ENCODE data around the gene CHRM1.

- TF ChIP-seq CTCF (IDR thresholded peaks at IDR 0.05; ENCODE audit: insufficient read depth, low read length): no peak
- TF ChIP-seq POLR2AphosphoS5 (IDR thresholded peaks at IDR 0.05; ENCODE audit: low read depth): no peak
These were observed 45.3 kb downstream of the CHRM1 start for GRCh38 chr11:62875698-62876478.

All from HL-60 (cell line).